Uterus (tissue), 2 donors: Measurements from ENCODE around the gene GPR135.

Experiments
- POLR2A ChIP-seq, 2 donors: fragments of 450-650 bp; IDR thresholded peaks; one replicate each; pipeline ENCODE4 v1.6.1; 2016; ENCODE audit warnings: antibody characterized with exemption in 2 of 2, mild to moderate bottlenecking in 1 of 2, moderate library complexity in 1 of 2
- TF ChIP-seq, protein P1 (sequence below), 4 experiments: fragments of 200-600 bp in 2 of 4; fragments of 450-650 bp in 2 of 4; sonication (generic) in 2 of 4; IDR thresholded peaks; one replicate each; pipeline ENCODE4 v1.5.1; 2016 to 2019; ENCODE audit warnings: antibody characterized with exemption in 4 of 4, mild to moderate bottlenecking in 2 of 4, moderate library complexity in 1 of 4

DNA sequence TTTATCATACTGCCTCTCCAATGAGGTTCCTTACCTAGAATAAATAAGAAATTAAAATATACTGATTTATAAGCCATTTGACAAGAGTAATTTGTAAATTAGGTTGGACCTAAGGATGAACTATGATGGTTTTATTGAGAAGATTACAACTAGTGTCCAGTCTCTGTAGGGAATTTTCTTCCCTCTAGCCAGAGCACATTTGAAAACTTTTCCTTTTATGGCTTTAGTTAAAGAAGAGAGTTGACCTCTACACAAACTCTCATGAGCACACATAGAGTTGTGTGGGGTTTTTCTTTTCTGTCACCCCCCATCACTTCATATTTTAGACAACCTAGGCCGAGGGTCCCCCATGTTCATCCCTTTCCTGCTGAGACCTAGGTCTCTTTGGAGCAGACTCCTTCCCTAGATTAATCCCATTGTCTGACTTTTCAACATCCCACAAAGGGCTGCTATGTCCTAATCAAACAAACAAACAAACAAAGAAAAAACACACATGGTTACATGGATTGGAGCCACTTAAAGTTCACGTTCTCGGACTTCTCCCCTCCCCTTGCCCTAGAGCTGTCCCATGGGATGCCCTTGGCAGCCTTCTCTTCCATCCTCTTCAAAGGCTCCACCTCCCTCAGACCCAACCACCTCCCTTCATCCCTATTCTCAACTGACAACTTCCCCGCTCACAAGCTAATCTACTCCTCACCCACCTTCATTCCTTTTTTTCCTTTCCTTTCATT, 40.7 kb downstream of the GPR135 start:
- TF ChIP-seq, protein P1, sequence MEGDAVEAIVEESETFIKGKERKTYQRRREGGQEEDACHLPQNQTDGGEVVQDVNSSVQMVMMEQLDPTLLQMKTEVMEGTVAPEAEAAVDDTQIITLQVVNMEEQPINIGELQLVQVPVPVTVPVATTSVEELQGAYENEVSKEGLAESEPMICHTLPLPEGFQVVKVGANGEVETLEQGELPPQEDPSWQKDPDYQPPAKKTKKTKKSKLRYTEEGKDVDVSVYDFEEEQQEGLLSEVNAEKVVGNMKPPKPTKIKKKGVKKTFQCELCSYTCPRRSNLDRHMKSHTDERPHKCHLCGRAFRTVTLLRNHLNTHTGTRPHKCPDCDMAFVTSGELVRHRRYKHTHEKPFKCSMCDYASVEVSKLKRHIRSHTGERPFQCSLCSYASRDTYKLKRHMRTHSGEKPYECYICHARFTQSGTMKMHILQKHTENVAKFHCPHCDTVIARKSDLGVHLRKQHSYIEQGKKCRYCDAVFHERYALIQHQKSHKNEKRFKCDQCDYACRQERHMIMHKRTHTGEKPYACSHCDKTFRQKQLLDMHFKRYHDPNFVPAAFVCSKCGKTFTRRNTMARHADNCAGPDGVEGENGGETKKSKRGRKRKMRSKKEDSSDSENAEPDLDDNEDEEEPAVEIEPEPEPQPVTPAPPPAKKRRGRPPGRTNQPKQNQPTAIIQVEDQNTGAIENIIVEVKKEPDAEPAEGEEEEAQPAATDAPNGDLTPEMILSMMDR (IDR thresholded peaks at IDR 0.05), result no peak
- TF ChIP-seq POLR2A (IDR thresholded peaks at IDR 0.05), result no peak
